H1 (cell line): ENCODE data around the gene CD300H. TPM values are rescaled to one million over a fixed set of nuclear protein-coding genes. Genes with fewer than 3 reads are reported as not detected.

Experiments used
- CTCF ChIA-PET: fragments of 300-600 bp; sonication (Branson Sonifier 250); formaldehyde crosslinking; loops from one replicate; lab custom pipeline; 2021; ENCODE audit not compliant: partially characterized antibody; lab: Charles Lee
- POLR2A ChIA-PET: fragments of 300-600 bp; sonication (Branson Sonifier 250); formaldehyde crosslinking; loops from one replicate; lab custom pipeline; 2021; ENCODE audit warnings: inconsistent platforms; ENCODE audit not compliant: partially characterized antibody; lab: Charles Lee
- DNase-seq, 2 experiments: peaks; one replicate each; pipeline versions ENCODE4 v3.0.0 to v3.0.0-alpha.2; 2010 to 2022; ENCODE audit warnings: low spot score in 2 of 2, low read depth in 1 of 2, mixed read lengths in 1 of 2
- FAIRE-seq: peaks from 2 replicates; lab custom pipeline; 2011; peaks lifted over from hg19 to GRCh38; lab: Jason Lieb, UNC
- H2AFZ ChIP-seq: 2 replicates; pipeline ENCODE4 v1.8.1; 2012; ENCODE audit warnings: low read length, inconsistent platforms
- H2AK5ac ChIP-seq: 2 replicates; pipeline ENCODE4 v1.6.1; 2013; ENCODE audit warnings: low read depth, low read length
- H2BK120ac ChIP-seq: replicated peaks from 2 replicates; pipeline ENCODE3; 2013; ENCODE audit warnings: low read depth, low read length, inconsistent platforms
- H2BK12ac ChIP-seq: 2 replicates; pipeline ENCODE4 v1.6.1; 2013; ENCODE audit warnings: low read depth, low read length
- H2BK15ac ChIP-seq: 2 replicates; pipeline ENCODE4 v1.6.1; 2013; ENCODE audit warnings: low read length
- H2BK20ac ChIP-seq: 2 replicates; pipeline ENCODE4 v1.6.1; 2013; ENCODE audit warnings: low read length
- H2BK5ac ChIP-seq: 2 replicates; pipeline ENCODE4 v1.6.1; 2013; ENCODE audit warnings: low read depth, low read length
- H3K14ac ChIP-seq: 2 replicates; pipeline ENCODE4 v1.6.1; 2013; ENCODE audit warnings: inconsistent platforms; ENCODE audit not compliant: insufficient read length
- H3K18ac ChIP-seq: 2 replicates; pipeline ENCODE4 v1.6.1; 2013; ENCODE audit warnings: low read length; ENCODE audit errors: extremely low read depth
- H3K23ac ChIP-seq: 2 replicates; pipeline ENCODE4 v1.6.1; 2013; ENCODE audit warnings: inconsistent platforms; ENCODE audit not compliant: insufficient read length
- H3K23me2 ChIP-seq: 2 replicates; pipeline ENCODE4 v1.6.1; 2013; ENCODE audit warnings: low read depth, low read length
- H3K27ac ChIP-seq: 2 replicates; pipeline ENCODE4 v1.6.1; 2011; ENCODE audit warnings: low read depth, low read length, inconsistent platforms
- H3K27me3 ChIP-seq, 4 experiments: replicated peaks in 1 of 4; 1 replicate in 1 of 4; 2 replicates in 3 of 4; pipeline versions ENCODE4 v1.6.1 to v1.8.1; 2011 to 2013; ENCODE audit warnings: low read length in 3 of 4, mild to moderate bottlenecking in 3 of 4, inconsistent platforms in 2 of 4, mixed read lengths in 2 of 4, moderate library complexity in 1 of 4; ENCODE audit not compliant: control insufficient read depth in 3 of 4, insufficient read depth in 3 of 4; ENCODE audit errors: extremely low read depth in 1 of 4
- H3K36me3 ChIP-seq, 4 experiments: 2 replicates each; pipeline versions ENCODE4 v1.6.1 to v1.8.1; 2011 to 2013; ENCODE audit warnings: mild to moderate bottlenecking in 4 of 4, low read length in 3 of 4, moderate library complexity in 2 of 4, control low read depth in 1 of 4, inconsistent platforms in 1 of 4; ENCODE audit not compliant: insufficient read depth in 4 of 4, control insufficient read depth in 2 of 4
- H3K4ac ChIP-seq: replicated peaks from 2 replicates; pipeline ENCODE3; 2013; ENCODE audit warnings: low read length, low read depth, mixed read lengths, inconsistent platforms; ENCODE audit not compliant: insufficient read length
- H3K4me1 ChIP-seq, 4 experiments: replicated peaks in 1 of 4; 1 replicate in 1 of 4; 2 replicates in 3 of 4; pipeline versions ENCODE4 v1.6.1 to v1.8.1; 2011 to 2013; ENCODE audit warnings: low read length in 3 of 4, inconsistent platforms in 2 of 4, mixed read lengths in 1 of 4; ENCODE audit not compliant: insufficient read depth in 4 of 4, control insufficient read depth in 3 of 4
- H3K4me2 ChIP-seq, 2 experiments: 2 replicates each; pipeline versions ENCODE4 v1.6.1 to v1.8.1; 2011 to 2013; ENCODE audit warnings: low read depth in 2 of 2, low read length in 2 of 2, control low read depth in 1 of 2, inconsistent platforms in 1 of 2, mild to moderate bottlenecking in 1 of 2; ENCODE audit not compliant: insufficient read depth in 1 of 2
- H3K4me3 ChIP-seq, 4 experiments: fragments of 200-600, 300-600 bp in 1 of 4; sonication (generic), shearing (Covaris generic), sonication (Bioruptor Twin) in 1 of 4; 2 replicates each; pipeline versions ENCODE4 v1.5.1 to v1.8.1; 2011 to 2016; ENCODE audit warnings: low read length in 4 of 4, low read depth in 3 of 4, control low read depth in 2 of 4, inconsistent platforms in 2 of 4, mild to moderate bottlenecking in 2 of 4, mixed read lengths in 1 of 4, moderate library complexity in 1 of 4; ENCODE audit not compliant: insufficient read depth in 2 of 4; ENCODE audit errors: extremely low read depth in 1 of 4
- H3K56ac ChIP-seq: replicated peaks from 2 replicates; pipeline ENCODE3; 2013; ENCODE audit warnings: low read depth, mild to moderate bottlenecking, mixed read lengths, low read length, inconsistent platforms; ENCODE audit not compliant: insufficient read length
- H3K79me1 ChIP-seq: 2 replicates; pipeline ENCODE4 v1.6.1; 2013; ENCODE audit warnings: low read depth, low read length, control low read depth
- H3K79me2 ChIP-seq, 2 experiments: 2 replicates each; pipeline versions ENCODE4 v1.6.1 to v1.8.1; 2012 to 2013; ENCODE audit warnings: low read length in 2 of 2, mild to moderate bottlenecking in 2 of 2, inconsistent platforms in 1 of 2; ENCODE audit not compliant: insufficient read depth in 2 of 2, control insufficient read depth in 1 of 2
- H3K9ac ChIP-seq, 4 experiments: replicated peaks in 1 of 4; 1 replicate in 1 of 4; 2 replicates in 3 of 4; pipeline versions ENCODE4 v1.6.1 to v1.8.1; 2011 to 2013; ENCODE audit warnings: low read depth in 3 of 4, low read length in 3 of 4, control low read depth in 2 of 4, mild to moderate bottlenecking in 2 of 4, moderate library complexity in 2 of 4, inconsistent platforms in 1 of 4; ENCODE audit errors: extremely low read depth in 1 of 4
- H3K9me3 ChIP-seq, 2 experiments: 2 replicates each; pipeline versions ENCODE4 v1.6.1 to v1.8.1; 2012 to 2013; ENCODE audit warnings: mild to moderate bottlenecking in 2 of 2, moderate library complexity in 2 of 2, control low read depth in 1 of 2, inconsistent platforms in 1 of 2, low read depth in 1 of 2, low read length in 1 of 2, mixed read lengths in 1 of 2; ENCODE audit not compliant: insufficient read depth in 2 of 2
- H4K20me1 ChIP-seq, 2 experiments: replicated peaks in 1 of 2; 2 replicates each; pipeline versions ENCODE3 to v1.8.1; 2011 to 2013; ENCODE audit warnings: inconsistent platforms in 2 of 2, low read length in 2 of 2, mild to moderate bottlenecking in 1 of 2; ENCODE audit not compliant: insufficient read depth in 2 of 2, control insufficient read depth in 1 of 2
- H4K5ac ChIP-seq: 2 replicates; pipeline ENCODE4 v1.6.1; 2013; ENCODE audit warnings: low read length, low read depth, mixed read lengths, inconsistent platforms; ENCODE audit not compliant: insufficient read length
- H4K8ac ChIP-seq: 2 replicates; pipeline ENCODE4 v1.8.0; 2013; ENCODE audit warnings: mild to moderate bottlenecking, moderate library complexity, low read length, inconsistent platforms; ENCODE audit not compliant: insufficient read depth; ENCODE audit errors: extremely low read depth
- H4K91ac ChIP-seq: replicated peaks from 2 replicates; pipeline ENCODE3; 2013; ENCODE audit warnings: low read length, mixed read lengths, inconsistent platforms; ENCODE audit not compliant: insufficient read length
- ASH2L ChIP-seq: fragments of 200-600, 300-600 bp; sonication (generic); IDR thresholded peaks from one replicate; pipeline ENCODE4 v1.7.1; 2017; ENCODE audit warnings: low read length
- BACH1 ChIP-seq: IDR thresholded peaks from 2 replicates; pipeline ENCODE4 v1.6.1; 2012; ENCODE audit warnings: low read length, improper control_type of control experiment
- BCL11A ChIP-seq, 2 experiments: IDR thresholded peaks; one replicate each; pipeline ENCODE4 v1.6.1; 2011; ENCODE audit warnings: low read depth in 2 of 2, low read length in 2 of 2, mild to moderate bottlenecking in 2 of 2
- CREB1 ChIP-seq: IDR thresholded peaks from 2 replicates; pipeline ENCODE4 v1.6.1; 2012; ENCODE audit warnings: inconsistent platforms
- GABPA ChIP-seq: IDR thresholded peaks from 2 replicates; pipeline ENCODE4 v1.6.1; 2011; ENCODE audit warnings: mild to moderate bottlenecking, low read length, moderate library complexity, borderline replicate concordance; ENCODE audit not compliant: insufficient read depth
- GTF2F1 ChIP-seq: IDR thresholded peaks from 2 replicates; pipeline ENCODE4 v1.6.1; 2012; ENCODE audit warnings: low read depth, low read length, improper control_type of control experiment, borderline replicate concordance
- HDAC6 ChIP-seq: IDR thresholded peaks from one replicate; pipeline ENCODE4 v1.7.1; 2012; ENCODE audit warnings: low read depth, mild to moderate bottlenecking, inconsistent platforms, low read length, moderate library complexity
- JUN ChIP-seq: IDR thresholded peaks from 2 replicates; pipeline ENCODE4 v1.6.1; 2011; ENCODE audit warnings: low read depth, mild to moderate bottlenecking, improper control_type of control experiment, low read length
- PHF8 ChIP-seq: fragments of 200-600 bp; sonication (generic); conservative IDR thresholded peaks from 2 replicates; pipeline ENCODE4 v1.7.1; 2012; ENCODE audit warnings: low read depth, mild to moderate bottlenecking, inconsistent platforms, low read length, moderate library complexity
- RBBP5 ChIP-seq: IDR thresholded peaks from 2 replicates; pipeline ENCODE4 v1.7.1; 2012; ENCODE audit warnings: low read depth, mild to moderate bottlenecking, inconsistent platforms, low read length, moderate library complexity, borderline replicate concordance
- RXRA ChIP-seq: IDR thresholded peaks from 2 replicates; pipeline ENCODE4 v1.6.1; 2011; ENCODE audit warnings: low read depth, mild to moderate bottlenecking, low read length, moderate library complexity; ENCODE audit not compliant: insufficient read depth
- TAF1 ChIP-seq: IDR thresholded peaks from 2 replicates; pipeline ENCODE4 v1.6.1; 2011; ENCODE audit warnings: mild to moderate bottlenecking, low read depth, low read length
- WGBS, 2 experiments: shearing (Covaris generic) in 1 of 2; methylation state at CpG; one replicate each; pipeline versions ENCODE4 v1.1.6 to v1.1.7; 2013 to 2015; ENCODE audit warnings: low lambda C conversion rate in 2 of 2, mixed read lengths in 2 of 2, inconsistent platforms in 1 of 2, low coverage in 1 of 2, missing lambda C conversion rate in 1 of 2; ENCODE audit not compliant: insufficient replicate concordance in 2 of 2, insufficient coverage in 1 of 2, insufficient read length in 1 of 2; ENCODE audit errors: extremely low coverage in 1 of 2, missing lambda C conversion rate in 1 of 2; 5-methylcytosine and 5-hydroxymethylcytosine counted together
- polyA plus RNA-seq, 7 experiments: library from polyadenylated mRNA; depleted of rRNA in 3 of 7; stranded (reverse) in 5 of 7; unstranded in 2 of 7; fragments of >200 nt in 5 of 7; fragments of 200-250 nt in 2 of 7; gene quantifications; 1 replicate in 5 of 7; 2 replicates in 1 of 7; 4 replicates in 1 of 7; pipeline versions ENCODE4 v1.2.1 to v1.2.3, GENCODE V29; 2011 to 2013; ENCODE audit warnings: missing spikeins in 2 of 7, mixed read lengths in 2 of 7
- total RNA-seq: library from RNA; stranded (reverse); fragmentation: NEBNext Ultra II Directional; extraction: Animal tissue kit (Norgen Biotek cat#: 25700); gene quantifications from 2 replicates; pipeline ENCODE4 v1.2.1, GENCODE V29; 2021
- TF ChIP-seq, protein P1 (sequence below): IDR thresholded peaks from 2 replicates; pipeline ENCODE4 v1.6.1; 2011; ENCODE audit warnings: low read depth, mild to moderate bottlenecking, low read length; ENCODE audit not compliant: insufficient read depth

CD300H gene
- total and polyA plus RNA-seq, 2 of the 8 experiments (the other 6 are each of a cell fraction or from before 2014, with no cell fraction given), result not detected

DNA sequence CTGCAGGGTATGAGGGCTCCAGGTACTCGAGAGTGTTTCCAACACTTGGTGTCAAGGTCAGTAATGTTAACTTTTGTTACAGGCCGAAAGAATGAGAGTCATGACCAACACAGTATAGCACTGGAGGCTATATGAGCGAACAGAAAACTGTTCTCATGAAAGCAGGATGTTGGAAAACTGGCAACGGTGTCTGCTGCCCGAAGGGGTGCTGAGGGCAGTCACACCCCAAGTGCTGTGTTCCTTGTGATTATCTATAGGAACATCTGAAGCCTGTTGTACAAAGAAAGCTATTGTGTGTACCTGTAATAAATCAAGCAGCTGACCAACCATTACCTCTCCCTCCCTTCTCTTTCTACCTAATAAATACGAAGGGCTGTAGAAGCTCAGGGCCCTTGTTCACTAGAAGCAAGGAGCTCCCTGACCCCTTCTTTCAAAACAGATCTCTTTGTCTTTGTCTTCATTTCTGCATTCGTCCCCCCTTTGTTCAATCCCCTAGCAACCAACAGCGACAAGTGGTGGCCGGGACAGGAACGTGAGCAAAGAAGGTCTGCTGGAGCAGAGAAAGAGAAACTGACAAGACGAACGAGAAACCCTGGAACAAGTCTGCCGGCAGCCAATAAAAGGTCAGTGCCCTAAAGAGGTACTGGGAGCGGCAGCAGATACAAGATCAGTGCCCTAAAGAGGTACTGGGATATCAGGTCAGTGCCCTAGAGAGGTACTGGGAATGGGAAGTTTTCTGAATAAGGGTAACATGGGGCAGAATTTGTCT lies 17.2 kb upstream of the CD300H start:
- Histone ChIP-seq H3K4me1 (no peaks in the 10 kb centered on the region), H3K23me2 (no peaks in the 10 kb centered on the region), H3K56ac (no peak overlapping the region), H3K79me2 (no peaks in the 10 kb centered on the region), H3K4me2 (no peak overlapping the region), H3K9me3 (no peaks in the 10 kb centered on the region), H3K14ac (no peak overlapping the region), H3K27me3 (peaks cover 0 to 1% (median 0%) of the 10 kb centered on the region in 4 experiments; a peak in 2 of 7 replicates), H4K8ac (no peak overlapping the region), H4K5ac (no peak overlapping the region), H3K23ac (no peak overlapping the region), H3K27ac (no peak overlapping the region), H2BK15ac (no peak overlapping the region), H3K36me3 (no peaks in the 10 kb centered on the region), H3K79me1 (no peaks in the 10 kb centered on the region), H3K9ac (no peak overlapping the region), H3K4me3 (no peak overlapping the region), H3K4ac (no peak overlapping the region), H2BK12ac (no peak overlapping the region), H4K20me1 (no peaks in the 10 kb centered on the region), H2BK5ac (no peak overlapping the region), H3K18ac (no peak overlapping the region), H2AK5ac (no peak overlapping the region), H2BK20ac (no peak overlapping the region), H2BK120ac (no peak overlapping the region), H4K91ac (no peak overlapping the region), H2AFZ (0 out of 2 replicates have a peak overlapping the region, but pooled peaks have one; percentile 34)
- CTCF ChIA-PET, result interaction anchor here (0.6 to 3.4 kb wide), 5 partner anchors 11 to 305 kb away, joined by 3 to 16 read pairs (median 3); partner anchors contain the start of gene CD300H
- no peak for DNase-seq
- POLR2A ChIA-PET, result no interaction called here
- no peak for FAIRE-seq
- WGBS, 2 experiments, result 83% methylated on average over 12 of the region's 14 CpGs; no CpG with 5 or more reads in 1 of the 2 experiments
- TF ChIP-seq TAF1, result no peak
- no peak for TF ChIP-seq BACH1
- TF ChIP-seq GABPA, result no peak
- TF ChIP-seq RXRA, result no peak
- TF ChIP-seq CREB1, result no peak
- no peak for TF ChIP-seq PHF8
- no peak for TF ChIP-seq HDAC6
- no peak for TF ChIP-seq GTF2F1
- no peak for TF ChIP-seq BCL11A (IDR thresholded peaks at IDR 0.05; ENCODE audit: low read depth in 2 of 2, low read length in 2 of 2)
- no peak for TF ChIP-seq JUN
- TF ChIP-seq RBBP5, result no peak
- TF ChIP-seq ASH2L, result no peak
- TF ChIP-seq, protein P1, sequence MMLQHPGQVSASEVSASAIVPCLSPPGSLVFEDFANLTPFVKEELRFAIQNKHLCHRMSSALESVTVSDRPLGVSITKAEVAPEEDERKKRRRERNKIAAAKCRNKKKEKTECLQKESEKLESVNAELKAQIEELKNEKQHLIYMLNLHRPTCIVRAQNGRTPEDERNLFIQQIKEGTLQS, result no peak
